Measurements from ENCODE around the gene WNT9A.
"Not testable (repeated sequence)": the region's sequence is repeated elsewhere in the genome, so short reads cannot be mapped to it uniquely, and the experiment has no call there.

Gene WNT9A

GRCh38 chr1:227947676-227948492 lies at the start of gene WNT9A:
Gene WNT9A, minus strand, starts transcription at chr1:227947932. Its CDS starts 45 bp downstream, at chr1:227947887.
- FAIRE-seq (no peak), DNase-seq (ENCODE audit: insufficient read length, low spot score) (no peak)

GRCh38 chr1:227996187-227996950 lies 48.6 kb upstream of the WNT9A start:
- DNase-seq (ENCODE audit: insufficient read length, low spot score) (no peak), FAIRE-seq (no peak)

- DNase-seq (ENCODE audit: insufficient read length, low spot score) (no peak), FAIRE-seq (no peak)
Measured at GRCh38 chr1:227994632-227995300, 47.0 kb upstream of the WNT9A start.

- no peak for DNase-seq (ENCODE audit: insufficient read length, low spot score)
- FAIRE-seq = no peak
Measured at GRCh38 chr1:227987181-227987580, 39.4 kb upstream of the WNT9A start.

GRCh38 chr1:227975583-227976283 lies 28.0 kb upstream of the WNT9A start:
- DNase-seq (ENCODE audit: insufficient read length, low spot score); FAIRE-seq: not testable (repeated sequence)

- not testable (repeated sequence) for DNase-seq (ENCODE audit: insufficient read length, low spot score); FAIRE-seq
Measured at GRCh38 chr1:227973724-227974288, 26.1 kb upstream of the WNT9A start.

GRCh38 chr1:227972843-227973374 lies 25.2 kb upstream of the WNT9A start:
- not testable (repeated sequence) for DNase-seq (ENCODE audit: insufficient read length, low spot score); FAIRE-seq

GRCh38 chr1:227972283-227972679 lies 24.5 kb upstream of the WNT9A start:
- FAIRE-seq; DNase-seq (ENCODE audit: insufficient read length, low spot score): not testable (repeated sequence)

- not testable (repeated sequence) for FAIRE-seq; DNase-seq (ENCODE audit: insufficient read length, low spot score)
Measured at GRCh38 chr1:227971643-227972282, 24.0 kb upstream of the WNT9A start.

GRCh38 chr1:227971216-227971615 lies 23.5 kb upstream of the WNT9A start:
- not testable (repeated sequence) for FAIRE-seq

GRCh38 chr1:227970076-227970995 lies 22.6 kb upstream of the WNT9A start:
- not testable (repeated sequence) for DNase-seq (ENCODE audit: insufficient read length, low spot score); FAIRE-seq

More at GRCh38 chr1:227971216-227971615, 23.5 kb upstream of the WNT9A start:
- not testable (repeated sequence) for DNase-seq (ENCODE audit: insufficient read length, low spot score)

- DNase-seq (ENCODE audit: insufficient read length, low spot score); FAIRE-seq: not testable (repeated sequence)
Measured at GRCh38 chr1:227967815-227968214, 20.1 kb upstream of the WNT9A start.

- not testable (repeated sequence) for FAIRE-seq; DNase-seq (ENCODE audit: insufficient read length, low spot score)
Measured at GRCh38 chr1:227966733-227967132, 19.0 kb upstream of the WNT9A start.

- DNase-seq (ENCODE audit: insufficient read length, low spot score) = no peak
- FAIRE-seq = no peak
Measured at GRCh38 chr1:227961651-227962466, 14.1 kb upstream of the WNT9A start.

- FAIRE-seq (no peak), DNase-seq (ENCODE audit: insufficient read length, low spot score) (no peak)
Measured at GRCh38 chr1:227959325-227959860, 11.7 kb upstream of the WNT9A start.

- no peak for FAIRE-seq
- DNase-seq (ENCODE audit: insufficient read length, low spot score) = no peak
Measured at GRCh38 chr1:227958617-227959324, 11.0 kb upstream of the WNT9A start.
